Body of pancreas (tissue), 4 donors: ENCODE results near the gene PHACTR3.

Experiments used
- CTCF ChIP-seq, 7 experiments: fragments of 450-650 bp in 4 of 7; fragments of 200-600 bp in 3 of 7; sonication (generic) in 3 of 7; IDR thresholded peaks; one replicate each; pipeline ENCODE4 v1.5.1; 2016 to 2019; ENCODE audit warnings: antibody characterized with exemption in 7 of 7
- POLR2A ChIP-seq, 3 donors: fragments of 450-650 bp; IDR thresholded peaks; one replicate each; pipeline ENCODE4 v1.6.1; 2016; ENCODE audit warnings: antibody characterized with exemption in 3 of 3, mild to moderate bottlenecking in 2 of 3

GRCh38 chr20:59831024-59831915 is 226.9 kb downstream of the PHACTR3 start:
- TF ChIP-seq POLR2A (IDR thresholded peaks at IDR 0.05) (no peak), CTCF (IDR thresholded peaks at IDR 0.05) (no peak)
